Lower leg skin (tissue), 3 donors: ENCODE data around the gene MED25.

ENCODE experiments used
- CTCF ChIP-seq, 3 donors: fragments of 450-650 bp; IDR thresholded peaks; one replicate each; pipeline ENCODE4 v1.5.1; 2016; ENCODE audit warnings: antibody characterized with exemption in 3 of 3, mild to moderate bottlenecking in 3 of 3, moderate library complexity in 2 of 3
- POLR2A ChIP-seq, 2 donors: fragments of 450-650 bp; IDR thresholded peaks; one replicate each; pipeline ENCODE4 v1.6.1; 2016 to 2017; ENCODE audit warnings: antibody characterized with exemption in 2 of 2, mild to moderate bottlenecking in 1 of 2, moderate library complexity in 1 of 2

GRCh38 chr19:49795615-49796014, 22.5 kb upstream of the MED25 start:
- TF ChIP-seq CTCF (IDR thresholded peaks at IDR 0.05) (no peak), POLR2A (IDR thresholded peaks at IDR 0.05) (no peak)
